ENCODE data around the gene SORCS2.

SORCS2 gene

DNA sequence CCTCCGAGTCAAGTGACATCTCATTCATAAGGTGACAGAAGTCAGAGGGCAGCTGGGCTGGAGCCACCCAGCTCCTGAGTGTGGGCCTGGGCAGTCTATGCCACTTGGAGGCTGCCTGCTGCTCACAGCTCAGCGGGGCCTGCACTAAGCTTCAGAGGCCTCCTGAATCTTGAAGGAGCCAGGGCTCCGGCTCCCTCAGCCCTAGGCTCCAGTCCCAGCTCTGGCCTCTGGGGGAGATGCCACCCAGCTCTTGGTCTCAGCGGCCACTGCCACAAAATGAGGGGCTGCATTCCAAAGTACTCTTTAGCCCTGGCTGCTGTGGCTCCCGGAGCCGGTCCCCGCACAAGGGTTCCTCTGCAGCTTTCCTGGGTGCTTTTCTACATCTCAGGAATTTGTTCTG is 275.1 kb downstream of the SORCS2 start:
- Mint-ChIP-seq H3K27ac (no peak overlapping the region), H3K4me3 (no peak overlapping the region), H3K27me3 (peaks cover 9% of the 10 kb centered on the region), H3K4me1 (no peaks in the 10 kb centered on the region), H3K36me3 (no peaks in the 10 kb centered on the region), H3K9me3 (peaks cover 4% of the 10 kb centered on the region)
- no peak for ATAC-seq

- Mint-ChIP-seq H3K9me3 (peaks cover 4% of the 10 kb centered on the region), H3K4me1 (no peaks in the 10 kb centered on the region), H3K27ac (no peak overlapping the region), H3K4me3 (no peak overlapping the region), H3K27me3 (peaks cover 18% of the 10 kb centered on the region), H3K36me3 (no peaks in the 10 kb centered on the region)
- ATAC-seq: no peak
Measured at GRCh38 chr4:7469023-7469422, 276.7 kb downstream of the SORCS2 start.

- H3K27me3 Mint-ChIP-seq: peaks cover 23% of the 10 kb centered on the region
- no peak overlapping the region for H3K27ac Mint-ChIP-seq
- no peak for ATAC-seq
- no peak overlapping the region for H3K4me3 Mint-ChIP-seq
- no peaks in the 10 kb centered on the region for H3K36me3 Mint-ChIP-seq
- H3K4me1 Mint-ChIP-seq: no peaks in the 10 kb centered on the region
- H3K9me3 Mint-ChIP-seq: peaks cover 4% of the 10 kb centered on the region
Measured at GRCh38 chr4:7470111-7470510, 277.8 kb downstream of the SORCS2 start.

- ATAC-seq: no peak
- Mint-ChIP-seq H3K36me3 (no peaks in the 10 kb centered on the region), H3K27me3 (peaks cover 26% of the 10 kb centered on the region), H3K27ac (no peak overlapping the region), H3K9me3 (peaks cover 4% of the 10 kb centered on the region), H3K4me3 (no peak overlapping the region), H3K4me1 (no peaks in the 10 kb centered on the region)
Measured at GRCh38 chr4:7470522-7471128, 278.3 kb downstream of the SORCS2 start.

DNA sequence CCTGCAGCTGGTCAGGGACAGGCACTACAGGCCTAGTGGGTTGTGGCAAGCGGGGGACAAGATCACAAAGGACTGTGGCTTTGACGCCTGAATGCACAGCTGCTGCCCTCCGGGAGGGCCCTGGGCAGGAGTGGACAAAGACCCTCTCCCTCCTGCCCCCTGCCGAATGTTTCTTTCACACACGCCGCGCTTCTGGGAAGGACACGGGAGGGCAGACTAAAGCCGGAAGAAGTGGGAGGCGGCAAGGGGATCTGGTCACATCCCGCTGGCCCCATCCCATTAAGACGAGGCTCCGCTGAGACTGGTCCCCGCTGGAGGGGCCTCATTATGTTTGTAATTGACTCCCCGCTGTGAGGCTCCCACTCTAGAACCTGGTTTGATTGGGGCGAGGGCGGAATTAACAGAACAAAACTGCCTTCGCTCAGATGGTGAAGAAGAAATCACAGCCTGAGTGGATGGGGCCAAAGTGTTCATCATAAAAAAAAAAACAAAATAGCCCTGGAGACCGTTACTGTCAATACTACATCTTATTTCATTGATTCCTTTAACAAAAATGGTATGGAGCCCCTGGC is 280.2 kb downstream of the SORCS2 start:
- ATAC-seq: no peak
- H3K4me1 Mint-ChIP-seq: no peaks in the 10 kb centered on the region
- no peak overlapping the region for H3K4me3 Mint-ChIP-seq
- H3K9me3 Mint-ChIP-seq: peaks cover 4% of the 10 kb centered on the region
- no peaks in the 10 kb centered on the region for H3K36me3 Mint-ChIP-seq
- H3K27me3 Mint-ChIP-seq: peaks cover 26% of the 10 kb centered on the region
- H3K27ac Mint-ChIP-seq: no peak overlapping the region

DNA sequence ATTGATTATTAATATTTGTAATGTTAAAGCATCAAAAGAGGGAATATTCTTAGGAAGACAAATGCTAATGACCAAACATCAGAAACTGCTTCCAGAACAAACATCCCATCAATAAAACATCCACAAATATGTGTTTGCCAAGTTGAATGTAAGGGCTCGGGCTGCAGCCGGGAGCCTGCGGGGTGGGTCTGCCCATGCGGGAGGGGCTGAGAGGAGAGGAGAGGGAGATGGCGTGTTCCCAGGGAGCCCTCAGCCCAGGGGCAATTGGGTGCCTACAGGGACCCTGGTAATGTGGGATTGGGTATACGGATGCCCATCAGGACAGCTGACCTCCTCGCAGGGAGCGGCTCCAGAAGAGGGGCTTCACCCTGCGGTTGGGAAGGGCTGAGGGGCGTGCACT is 280.7 kb downstream of the SORCS2 start:
- Mint-ChIP-seq H3K4me1 (no peaks in the 10 kb centered on the region), H3K27ac (no peak overlapping the region)
- ATAC-seq: no peak

GRCh38 chr4:7474320-7474719 is 282.0 kb downstream of the SORCS2 start:
- Mint-ChIP-seq H3K9me3 (no peaks in the 10 kb centered on the region), H3K27me3 (peaks cover 26% of the 10 kb centered on the region), H3K4me3 (no peak overlapping the region), H3K27ac (no peak overlapping the region), H3K36me3 (no peaks in the 10 kb centered on the region), H3K4me1 (no peaks in the 10 kb centered on the region)
- ATAC-seq: peak; percentile 2

More for the DNA sequence above, 280.7 kb downstream of the SORCS2 start:
- Mint-ChIP-seq H3K36me3 (no peaks in the 10 kb centered on the region), H3K9me3 (peaks cover 4% of the 10 kb centered on the region), H3K27me3 (peaks cover 26% of the 10 kb centered on the region), H3K4me3 (no peak overlapping the region)

DNA sequence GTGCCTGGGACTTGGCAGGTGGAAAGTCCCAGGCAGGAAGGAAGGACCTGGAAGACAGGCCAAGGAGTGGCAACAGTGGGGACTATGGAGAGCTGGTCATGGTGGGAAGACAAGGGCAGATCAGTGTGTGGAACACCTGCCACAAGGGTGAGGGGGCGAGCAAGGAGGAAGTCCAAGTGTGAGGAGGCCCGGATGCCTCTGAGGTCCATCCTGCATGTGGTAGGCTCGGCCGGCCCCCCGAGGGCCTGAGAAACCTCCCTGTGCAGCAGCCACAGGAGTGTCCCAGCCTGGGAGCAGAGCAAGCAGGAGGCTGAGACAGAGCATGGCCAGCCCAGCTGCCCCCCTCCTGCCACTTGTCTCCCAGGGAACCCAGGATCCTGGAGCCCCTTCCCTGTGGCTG is 282.9 kb downstream of the SORCS2 start:
- no peaks in the 10 kb centered on the region for H3K4me1 Mint-ChIP-seq
- peaks cover 26% of the 10 kb centered on the region for H3K27me3 Mint-ChIP-seq
- no peaks in the 10 kb centered on the region for H3K9me3 Mint-ChIP-seq
- no peaks in the 10 kb centered on the region for H3K36me3 Mint-ChIP-seq
- no peak for ATAC-seq
- no peak overlapping the region for H3K4me3 Mint-ChIP-seq
- no peak overlapping the region for H3K27ac Mint-ChIP-seq

DNA sequence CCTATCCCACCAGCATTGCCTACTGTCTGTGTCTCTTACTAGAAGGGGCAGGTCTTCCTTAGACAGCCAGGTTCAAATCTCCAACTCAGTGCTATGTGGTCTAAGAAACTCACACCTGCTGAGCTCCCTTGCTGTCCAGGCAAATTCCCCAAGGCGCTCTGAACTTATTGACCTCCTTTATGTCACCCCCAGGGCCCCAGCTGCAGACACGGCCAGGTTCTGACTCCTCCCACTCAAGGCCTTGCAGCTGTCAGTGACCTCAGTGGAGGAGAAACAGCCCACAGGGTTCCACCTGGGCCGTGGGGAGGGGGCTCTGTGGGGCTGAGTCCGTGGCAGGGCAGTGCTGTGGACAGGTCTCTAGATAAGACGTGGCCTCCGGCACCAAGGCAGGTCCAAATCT is 284.5 kb downstream of the SORCS2 start:
- Mint-ChIP-seq H3K27me3 (peaks cover 24% of the 10 kb centered on the region), H3K36me3 (no peaks in the 10 kb centered on the region), H3K4me1 (no peaks in the 10 kb centered on the region), H3K27ac (no peak overlapping the region), H3K9me3 (no peaks in the 10 kb centered on the region), H3K4me3 (no peak overlapping the region)
- ATAC-seq: no peak

DNA sequence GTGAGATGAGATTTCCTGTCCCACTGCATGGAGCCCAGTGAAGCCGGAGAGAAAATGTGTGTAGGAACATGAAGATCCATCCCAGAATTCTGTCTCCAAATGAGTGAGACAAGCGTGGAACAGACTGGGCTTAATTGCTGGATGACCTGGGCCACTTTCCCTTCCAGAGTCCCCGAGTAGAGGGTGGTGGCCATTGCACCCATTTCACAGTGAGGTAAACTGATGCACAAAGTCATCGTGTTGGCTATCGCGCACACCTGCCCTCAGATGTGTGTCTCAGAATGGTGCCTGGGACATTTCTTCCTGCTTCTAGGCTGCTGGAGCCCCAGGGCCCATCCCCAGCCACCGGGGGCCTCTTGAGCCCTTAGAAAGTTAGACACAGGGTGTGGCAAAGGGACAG is 285.4 kb downstream of the SORCS2 start:
- Mint-ChIP-seq H3K9me3 (no peaks in the 10 kb centered on the region), H3K27ac (no peak overlapping the region), H3K27me3 (peaks cover 16% of the 10 kb centered on the region), H3K4me3 (no peak overlapping the region), H3K4me1 (no peaks in the 10 kb centered on the region), H3K36me3 (no peaks in the 10 kb centered on the region)
- no peak for ATAC-seq

- ATAC-seq: no peak
- H3K27me3 Mint-ChIP-seq: peaks cover 8% of the 10 kb centered on the region
- H3K4me1 Mint-ChIP-seq: no peaks in the 10 kb centered on the region
- no peak overlapping the region for H3K27ac Mint-ChIP-seq
- no peak overlapping the region for H3K4me3 Mint-ChIP-seq
- H3K9me3 Mint-ChIP-seq: no peaks in the 10 kb centered on the region
- H3K36me3 Mint-ChIP-seq: no peaks in the 10 kb centered on the region
Measured at GRCh38 chr4:7478665-7479064, 286.3 kb downstream of the SORCS2 start.

DNA sequence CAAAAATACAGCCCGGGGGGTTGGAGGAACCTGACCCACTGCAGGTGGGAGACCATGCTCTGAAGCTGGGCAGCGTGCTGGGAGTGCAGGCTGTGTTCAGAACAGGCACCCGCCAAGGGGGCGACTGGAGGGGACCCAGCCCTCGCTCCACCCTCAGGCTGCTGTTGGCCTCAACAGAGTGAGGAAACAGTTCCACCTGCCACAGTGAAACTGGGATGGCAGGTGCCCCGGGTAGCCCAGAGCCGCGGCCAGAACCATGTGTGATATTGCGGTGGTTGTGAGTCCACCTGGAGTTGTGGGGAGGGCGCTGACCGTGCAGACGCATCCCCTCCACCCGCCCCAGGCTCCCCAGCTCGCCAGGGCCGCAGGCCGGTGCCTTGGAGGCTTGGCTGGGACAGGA is 288.1 kb downstream of the SORCS2 start:
- no peak for ATAC-seq
- Mint-ChIP-seq H3K27me3 (no peaks in the 10 kb centered on the region), H3K4me3 (no peak overlapping the region), H3K4me1 (no peaks in the 10 kb centered on the region), H3K36me3 (no peaks in the 10 kb centered on the region), H3K27ac (no peak overlapping the region), H3K9me3 (no peaks in the 10 kb centered on the region)

- no peak overlapping the region for H3K27ac Mint-ChIP-seq
- H3K9me3 Mint-ChIP-seq: no peaks in the 10 kb centered on the region
- H3K4me3 Mint-ChIP-seq: no peak overlapping the region
- no peaks in the 10 kb centered on the region for H3K27me3 Mint-ChIP-seq
- H3K4me1 Mint-ChIP-seq: no peaks in the 10 kb centered on the region
- ATAC-seq: no peak
- no peaks in the 10 kb centered on the region for H3K36me3 Mint-ChIP-seq
Measured at GRCh38 chr4:7481227-7481626, 288.9 kb downstream of the SORCS2 start.

DNA sequence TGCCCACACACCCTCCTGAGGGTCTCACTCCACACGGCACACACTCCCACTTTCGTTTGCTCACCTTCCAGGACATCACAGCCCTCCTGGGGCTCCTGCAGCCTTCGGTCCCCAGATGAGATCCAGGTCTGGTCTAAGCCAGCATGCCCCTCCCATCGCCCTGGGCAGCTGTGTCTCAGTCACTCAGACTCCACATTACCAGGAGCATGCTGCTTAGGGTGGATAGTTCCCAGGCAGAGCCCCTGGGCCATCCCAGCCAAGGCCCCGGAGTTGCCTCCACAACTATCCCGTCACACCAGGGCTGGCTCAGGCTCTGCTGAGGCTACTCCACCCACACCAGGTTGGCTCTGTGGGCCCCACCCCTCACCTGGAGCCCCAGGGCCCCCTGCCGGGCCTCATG is 292.8 kb downstream of the SORCS2 start:
- Mint-ChIP-seq H3K27ac (no peak overlapping the region), H3K36me3 (no peaks in the 10 kb centered on the region), H3K9me3 (no peaks in the 10 kb centered on the region), H3K4me1 (no peaks in the 10 kb centered on the region), H3K27me3 (no peaks in the 10 kb centered on the region), H3K4me3 (no peak overlapping the region)
- ATAC-seq: no peak

GRCh38 chr4:7486101-7486500 is 293.8 kb downstream of the SORCS2 start:
- Mint-ChIP-seq H3K36me3 (no peaks in the 10 kb centered on the region), H3K9me3 (peaks cover 3% of the 10 kb centered on the region), H3K4me3 (no peak overlapping the region), H3K4me1 (no peaks in the 10 kb centered on the region), H3K27me3 (peaks cover 8% of the 10 kb centered on the region), H3K27ac (no peak overlapping the region)
- no peak for ATAC-seq

GRCh38 chr4:7487502-7487901 is 295.2 kb downstream of the SORCS2 start:
- no peaks in the 10 kb centered on the region for H3K36me3 Mint-ChIP-seq
- no peak overlapping the region for H3K4me3 Mint-ChIP-seq
- no peaks in the 10 kb centered on the region for H3K4me1 Mint-ChIP-seq
- H3K27ac Mint-ChIP-seq: no peak overlapping the region
- ATAC-seq: no peak
- peaks cover 12% of the 10 kb centered on the region for H3K27me3 Mint-ChIP-seq
- H3K9me3 Mint-ChIP-seq: peaks cover 3% of the 10 kb centered on the region
